OCI-M2 (cell line): ENCODE data around the gene RELA.
"Not testable (repeated sequence)": the region's sequence is repeated elsewhere in the genome, so short reads cannot be mapped to it uniquely, and the experiment has no call there.

Experiments used
- DNase-seq: peaks from one replicate; lab custom pipeline; 2025; ENCODE audit not compliant: unreplicated experiment; lab: John Stamatoyannopoulos, UW

The RELA gene

DNA sequence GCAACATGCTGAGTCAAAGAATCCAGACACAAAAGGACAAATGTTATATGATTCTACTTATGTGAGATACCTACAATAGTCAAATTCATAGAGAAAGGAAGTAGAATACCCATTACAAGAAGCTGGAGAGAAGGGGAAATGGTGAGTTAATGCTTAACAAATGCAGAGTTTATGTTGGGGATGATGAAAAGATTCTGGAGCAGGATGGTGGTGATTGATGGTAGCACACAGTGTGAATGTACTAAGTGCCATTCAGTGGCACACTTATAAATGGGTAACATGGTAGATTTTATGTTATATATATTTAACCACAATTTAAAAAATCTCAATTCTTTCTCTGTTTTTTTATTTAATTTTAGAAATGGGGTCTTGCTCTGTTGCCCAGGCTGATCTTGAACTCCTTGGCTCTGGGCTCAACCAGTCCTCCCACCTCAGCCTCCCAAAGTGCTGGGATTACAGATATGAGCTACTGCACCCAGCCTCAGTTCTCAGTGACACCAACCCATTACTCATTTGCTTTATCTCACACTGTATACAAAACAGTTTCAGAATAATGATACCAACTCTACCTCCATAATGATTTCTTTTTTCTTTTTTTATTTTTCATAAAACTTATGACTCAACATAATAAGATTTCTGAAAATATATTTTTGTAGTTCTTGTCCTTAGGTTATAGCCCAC is 9.6 kb upstream of the RELA start:
- DNase-seq: no peak

GRCh38 chr11:65663639-65664200 is 1.0 kb upstream of the RELA start:
- DNase-seq: no peak

GRCh38 chr11:65662247-65662798 is 393 bp downstream of the RELA start:
- no peak for DNase-seq

- no peak for DNase-seq
Observed at GRCh38 chr11:65661599-65662246, 993 bp downstream of the RELA start.

DNA sequence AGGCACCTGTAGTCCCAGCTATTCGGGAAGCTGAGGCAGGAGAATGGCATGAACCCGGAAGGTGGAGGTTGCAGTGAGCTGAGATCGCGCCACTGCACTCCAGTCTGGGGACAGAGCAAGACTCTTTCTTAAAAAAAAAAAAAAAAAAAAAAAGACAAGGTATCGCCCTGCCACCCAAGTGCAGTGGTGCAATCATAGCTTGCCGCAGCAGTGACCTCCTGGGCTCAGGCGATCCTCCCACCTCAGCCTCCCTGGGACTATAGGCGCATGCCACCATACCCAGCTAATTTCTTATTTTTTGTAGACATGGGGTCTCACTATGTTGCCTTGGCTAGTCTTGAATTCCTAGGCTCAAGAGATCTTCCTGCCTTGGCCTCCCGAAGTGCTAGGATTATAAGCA is 1.8 kb downstream of the RELA start:
- not testable (repeated sequence) for DNase-seq

DNA sequence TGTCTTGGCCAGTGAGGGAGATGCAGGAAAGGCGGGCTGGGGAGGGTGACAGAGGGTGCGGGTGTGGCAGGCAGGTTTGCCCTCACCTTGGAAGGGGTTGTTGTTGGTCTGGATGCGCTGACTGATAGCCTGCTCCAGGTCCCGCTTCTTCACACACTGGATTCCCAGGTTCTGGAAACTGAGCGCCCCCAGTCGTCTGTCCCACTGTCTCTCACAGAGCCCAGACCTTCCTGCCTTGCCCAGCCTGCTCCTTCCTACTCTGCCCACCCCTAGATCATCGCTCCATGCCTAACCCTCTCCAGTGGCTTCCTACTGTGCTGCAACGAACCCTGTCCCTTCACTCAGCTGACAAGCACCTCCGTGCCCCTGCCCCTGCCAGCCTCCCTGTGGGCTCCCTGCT is 2.7 kb downstream of the RELA start:
- no peak for DNase-seq

DNA sequence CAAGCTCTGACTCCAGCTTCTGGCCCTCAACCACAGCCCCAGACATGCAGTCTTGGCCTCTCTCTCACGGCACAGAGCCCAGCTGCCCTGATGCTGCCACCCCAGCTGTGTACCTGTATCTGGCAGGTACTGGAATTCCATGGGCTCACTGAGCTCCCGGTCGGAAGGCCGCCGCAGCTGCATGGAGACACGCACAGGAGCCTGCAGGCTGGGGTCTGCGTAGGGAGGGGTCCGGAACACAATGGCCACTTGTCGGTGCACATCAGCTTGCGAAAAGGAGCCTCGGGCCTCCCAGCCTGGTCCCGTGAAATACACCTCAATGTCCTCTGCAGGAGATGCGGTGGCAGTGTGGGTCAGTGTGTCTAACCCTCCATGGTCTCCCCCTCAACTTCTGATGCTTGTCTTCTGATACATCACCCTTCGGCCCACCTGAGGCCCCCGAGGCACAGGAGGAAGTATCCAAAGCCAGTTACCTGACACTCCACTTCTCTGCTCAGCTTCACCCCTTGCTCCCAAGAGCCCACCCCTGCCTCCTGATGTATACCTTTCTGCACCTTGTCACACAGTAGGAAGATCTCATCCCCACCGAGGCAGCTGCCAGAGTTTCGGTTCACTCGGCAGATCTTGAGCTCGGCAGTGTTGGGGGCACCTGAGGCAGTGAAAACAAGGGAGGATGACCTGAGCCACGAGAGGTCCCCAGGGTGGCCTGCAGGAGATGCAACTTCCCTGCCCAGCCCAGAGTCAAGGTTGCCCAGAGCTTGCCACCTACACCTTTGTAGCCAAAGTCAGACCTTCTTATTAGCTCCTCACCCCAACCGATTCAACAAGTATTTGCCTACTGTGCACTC is 4.3 kb downstream of the RELA start:
- DNase-seq: no peak

GRCh38 chr11:65657426-65657825 is 5.3 kb downstream of the RELA start:
- DNase-seq: no peak

DNA sequence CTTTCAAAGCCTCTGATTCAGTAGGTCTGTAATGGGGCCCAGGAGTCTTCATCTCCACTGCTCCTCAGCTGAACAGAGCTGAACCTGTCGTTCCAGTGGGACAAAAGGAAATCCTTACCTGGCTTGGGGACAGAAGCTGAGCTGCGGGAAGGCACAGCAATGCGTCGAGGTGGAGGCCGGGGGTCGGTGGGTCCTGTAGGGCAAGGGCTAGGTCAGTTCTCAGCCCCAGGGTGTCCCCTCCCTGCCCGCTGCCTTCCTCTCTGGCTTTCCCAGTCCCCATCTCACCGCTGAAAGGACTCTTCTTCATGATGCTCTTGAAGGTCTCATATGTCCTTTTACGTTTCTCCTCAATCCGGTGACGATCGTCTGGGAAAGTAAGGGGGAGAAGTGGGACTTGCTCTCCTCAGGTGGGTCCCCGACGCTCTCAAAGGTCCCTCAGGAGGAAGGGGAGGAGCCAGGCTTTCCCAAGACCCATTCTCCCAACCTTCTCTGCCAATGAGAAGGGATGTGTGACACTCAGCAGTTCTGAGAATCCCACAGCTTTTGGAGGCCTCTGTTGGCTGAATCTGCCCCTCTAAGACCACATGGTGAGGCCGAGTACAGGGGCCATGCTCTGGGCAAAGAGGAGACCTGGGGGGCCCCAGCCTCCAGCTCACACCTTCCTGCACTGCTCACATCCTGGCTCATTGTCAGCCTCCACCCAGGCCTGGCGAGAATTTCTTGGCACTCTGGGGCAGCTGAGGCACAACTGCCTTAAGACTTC is 7.0 kb downstream of the RELA start:
- DNase-seq: no peak

DNA sequence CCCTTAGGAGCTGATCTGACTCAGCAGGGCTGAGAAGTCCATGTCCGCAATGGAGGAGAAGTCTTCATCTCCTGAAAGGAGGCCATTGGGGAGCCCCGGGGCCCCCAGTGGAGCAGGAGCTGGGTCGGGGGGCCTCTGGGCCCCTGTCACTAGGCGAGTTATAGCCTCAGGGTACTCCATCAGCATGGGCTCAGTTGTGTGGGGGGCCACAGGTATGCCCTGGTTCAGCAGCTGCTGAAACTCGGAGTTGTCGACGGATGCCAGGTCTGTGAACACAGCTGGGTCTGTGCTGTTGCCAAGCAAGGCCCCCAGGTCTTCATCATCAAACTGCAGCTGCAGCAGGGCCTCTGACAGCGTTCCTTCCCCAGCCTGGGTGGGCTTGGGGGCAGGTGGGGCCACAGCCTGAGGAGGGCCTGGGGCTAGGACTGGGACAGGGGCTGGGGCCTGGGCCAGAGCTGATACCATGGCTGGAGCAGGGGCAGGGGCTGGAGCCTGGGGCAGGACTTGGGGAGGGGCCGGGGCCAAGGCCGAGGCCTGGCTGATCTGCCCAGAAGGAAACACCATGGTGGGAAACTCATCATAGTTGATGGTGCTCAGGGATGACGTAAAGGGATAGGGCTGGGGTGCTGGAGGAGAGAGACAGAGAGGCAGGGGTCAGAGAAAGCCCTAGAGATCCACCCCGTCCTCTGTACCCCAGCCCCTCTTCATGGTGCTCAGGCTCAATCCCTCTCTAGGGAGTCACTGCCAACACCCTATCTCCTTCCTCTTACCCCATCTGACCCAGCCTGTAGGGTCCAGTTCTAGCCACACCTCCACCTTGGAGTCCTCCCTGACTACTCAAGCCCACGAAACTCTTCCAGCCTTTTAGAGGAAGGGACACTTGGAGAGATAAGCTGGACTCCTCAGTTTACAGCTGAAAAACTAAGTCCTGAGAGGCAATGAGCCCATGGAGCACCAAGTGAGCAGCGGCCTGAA is 8.1 kb downstream of the RELA start:
- DNase-seq: no peak

- no peak for DNase-seq
Observed at GRCh38 chr11:65653229-65654225, 9.2 kb downstream of the RELA start.

DNA sequence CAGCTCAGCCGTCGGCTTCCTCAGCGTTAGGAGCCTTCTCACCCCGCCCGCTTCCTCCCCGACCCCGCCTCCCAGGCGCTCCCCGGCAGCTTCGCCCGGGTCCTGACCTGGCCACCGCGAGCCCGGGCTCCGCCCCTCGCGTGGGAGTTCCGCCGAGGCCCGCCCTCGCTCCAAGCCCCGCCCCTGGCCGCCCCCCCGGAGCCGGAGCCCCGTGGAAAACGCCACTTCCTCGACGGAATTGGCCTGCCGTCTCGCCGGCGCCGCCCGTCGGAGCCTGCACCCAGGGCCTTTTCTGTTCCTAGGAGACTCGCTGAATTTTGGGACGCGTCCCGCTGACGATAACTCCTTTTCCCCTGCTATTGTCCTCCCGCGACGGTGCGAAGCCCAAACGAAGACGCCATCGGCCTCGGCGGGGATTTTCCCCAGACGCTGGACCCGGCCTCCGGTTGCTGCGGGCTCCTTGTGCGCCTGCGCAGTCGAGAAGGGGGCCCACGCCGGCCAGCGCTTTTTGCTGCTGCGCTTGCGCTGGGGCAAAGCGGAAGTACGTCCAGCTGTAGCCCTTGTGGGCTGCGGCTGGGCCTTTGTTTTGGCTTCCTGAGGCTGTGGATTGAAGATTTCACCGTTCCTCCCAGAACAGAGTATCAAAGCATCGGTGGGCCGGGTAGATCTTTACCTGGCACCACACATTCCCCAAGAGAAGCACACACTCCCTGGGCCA is 10.0 kb downstream of the RELA start:
- peak; percentile 42 for DNase-seq

DNA sequence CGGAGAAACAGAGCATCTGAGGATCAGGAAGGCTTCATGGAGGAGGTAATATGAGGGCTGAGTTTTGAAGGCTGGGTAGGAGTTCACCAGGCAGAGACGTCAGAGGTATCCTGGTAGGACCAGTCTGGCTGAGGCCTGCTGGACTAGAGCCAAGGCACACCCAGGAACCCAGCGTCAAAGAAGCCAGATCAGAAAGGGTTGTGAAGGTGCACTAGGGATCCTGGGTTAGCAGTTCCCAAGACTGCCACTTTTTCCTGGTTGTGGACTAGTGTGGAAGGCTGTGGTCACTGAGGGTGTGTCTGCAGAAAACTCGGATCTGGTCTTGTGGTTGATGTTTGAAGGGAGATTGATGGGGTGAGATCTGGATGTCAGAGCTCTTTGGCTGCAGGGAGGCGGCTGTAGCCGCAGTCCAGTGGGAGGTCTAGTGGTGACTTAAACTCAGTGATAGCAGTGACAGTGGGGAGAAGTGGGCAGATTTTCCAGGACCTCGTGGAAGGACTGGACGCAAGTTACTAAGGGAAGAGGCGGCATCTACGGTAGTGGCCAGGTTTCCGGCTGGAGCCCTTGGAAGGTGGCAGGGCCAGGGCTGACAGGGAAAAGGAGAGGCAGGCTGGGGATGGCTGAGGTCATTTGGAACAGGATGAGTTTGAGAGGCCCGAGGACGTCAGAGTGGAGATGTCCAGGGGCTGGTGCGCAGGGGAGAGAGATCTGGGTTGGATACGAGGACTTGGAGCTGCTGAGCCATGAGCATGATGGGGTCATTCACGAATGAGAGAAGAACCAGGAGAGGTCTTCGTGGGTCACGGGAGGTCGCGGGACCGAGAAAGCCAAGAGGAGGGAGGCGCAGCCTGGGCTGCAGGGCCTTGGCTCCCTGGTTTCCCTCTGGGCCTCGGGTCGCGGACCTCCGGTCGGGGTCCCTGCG is 10.9 kb downstream of the RELA start:
- no peak for DNase-seq

GRCh38 chr11:65651339-65651588 is 11.5 kb downstream of the RELA start:
- DNase-seq: no peak

GRCh38 chr11:65650547-65651338 is 12.0 kb downstream of the RELA start:
- DNase-seq: no peak
